Activated CD8-positive, alpha-beta memory T cell treated with anti-CD3 and anti-CD28 coated beads, Interleukin-2, amount 10 ng/mL, durations not matched to agents 7 days and 5 days (primary cell): ENCODE data around the gene SSTR5. TPM values are rescaled to one million over a fixed set of nuclear protein-coding genes. Genes with fewer than 3 reads are reported as not detected.
"Not testable (repeated sequence)": the region's sequence is repeated elsewhere in the genome, so short reads cannot be mapped to it uniquely, and the experiment has no call there.

ENCODE experiments used
- ATAC-seq: fragments of 150-1000 bp; cut with Tn5 transposase; one replicate; pipeline ENCODE4 v1.10.0; 2021; ENCODE audit warnings: moderate library complexity
- CTCF ChIA-PET: fragments of 350-600 bp; sonication (Branson Sonifier 250); formaldehyde crosslinking; loops from one replicate; lab custom pipeline; 2021; ENCODE audit warnings: antibody characterized with exemption; lab: Charles Lee
- DNase-seq: peaks from one replicate; pipeline ENCODE4 v3.0.0-alpha.2; 2020
- H3K27ac Mint-ChIP-seq: one replicate; pipeline ENCODE4 v1.8.0; 2021; ENCODE audit warnings: mild to moderate bottlenecking, mixed read lengths
- H3K27me3 Mint-ChIP-seq: one replicate; pipeline ENCODE4 v1.8.0; 2021; ENCODE audit warnings: mixed read lengths
- H3K36me3 Mint-ChIP-seq: one replicate; pipeline ENCODE4 v1.8.0; 2021; ENCODE audit warnings: mild to moderate bottlenecking, mixed read lengths
- H3K4me1 Mint-ChIP-seq: one replicate; pipeline ENCODE4 v1.8.0; 2021; ENCODE audit warnings: mixed read lengths
- H3K4me3 Mint-ChIP-seq: one replicate; pipeline ENCODE4 v1.8.0; 2021; ENCODE audit warnings: mild to moderate bottlenecking, moderate library complexity, mixed read lengths
- H3K9me3 Mint-ChIP-seq: one replicate; pipeline ENCODE4 v1.8.0; 2022; ENCODE audit warnings: low read depth, mixed read lengths
- total RNA-seq, 2 experiments: library from RNA; stranded (reverse); gene quantifications; one replicate each; pipeline ENCODE4 v1.2.3, GENCODE V29; 2021

The SSTR5 gene
- total RNA-seq: not detected

DNA sequence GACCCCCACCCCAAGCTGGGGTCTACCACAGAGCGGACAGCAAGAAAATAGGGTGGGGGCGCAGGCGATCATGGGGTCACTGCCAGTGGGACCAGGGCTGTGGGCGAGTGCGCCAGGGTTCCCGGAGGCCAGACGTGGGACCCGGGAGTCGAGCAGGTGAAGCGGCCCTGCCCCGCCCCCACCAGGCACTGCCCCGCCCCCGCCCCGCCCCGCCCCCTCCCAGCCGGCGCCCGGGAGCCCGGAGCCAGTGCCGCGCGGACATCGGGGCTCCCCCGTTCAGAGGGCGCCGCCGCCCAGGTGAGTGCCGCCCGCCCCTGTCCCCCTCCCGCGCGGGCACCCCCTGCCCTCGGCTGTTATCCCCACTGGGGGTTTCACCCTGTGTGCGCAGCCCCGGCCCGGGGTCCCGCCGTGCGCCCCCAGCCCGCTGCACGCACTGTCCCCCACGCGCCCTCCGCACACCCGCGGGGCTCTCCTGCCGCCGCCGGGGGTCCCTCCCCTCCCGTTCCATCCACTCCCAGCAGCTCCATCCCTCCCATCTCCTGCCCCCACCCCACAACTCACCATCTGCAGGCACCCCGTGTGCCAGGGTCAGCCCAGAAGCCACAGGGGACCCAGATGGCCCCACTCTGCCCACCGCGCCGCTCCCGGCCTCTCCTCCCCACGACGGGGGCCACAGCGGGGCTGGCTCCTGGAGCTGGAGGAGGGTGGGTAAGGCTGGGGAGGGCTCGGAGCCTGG is at the start of gene SSTR5:
Gene SSTR5, plus strand, starts transcription at position 222 of the 736 bp plus-strand sequence. CDS start 6,122 bp downstream, outside the sequence.
- DNase-seq: no peak
- no peak within 1 kb of the TSS for H3K4me3 Mint-ChIP-seq
- H3K9me3 Mint-ChIP-seq: no peaks in the 10 kb centered on the region
- CTCF ChIA-PET: no interaction called here
- peaks cover 13% of the 10 kb centered on the region for H3K27me3 Mint-ChIP-seq
- no peak for ATAC-seq
- H3K27ac Mint-ChIP-seq: no peak within 1 kb of the TSS
- peaks cover 1% of the 10 kb centered on the region for H3K4me1 Mint-ChIP-seq
- H3K36me3 Mint-ChIP-seq: peaks cover 1% of the 10 kb centered on the region

- Mint-ChIP-seq H3K36me3 (no peaks in the 10 kb centered on the region), H3K9me3 (no peaks in the 10 kb centered on the region), H3K27me3 (no peaks in the 10 kb centered on the region), H3K4me1 (no peaks in the 10 kb centered on the region), H3K27ac (no peak overlapping the region), H3K4me3 (no peak overlapping the region)
- ATAC-seq: no peak
- CTCF ChIA-PET: no interaction called here
- DNase-seq: no peak
Observed at GRCh38 chr16:1024138-1024537, 48.4 kb upstream of the SSTR5 start.

DNA sequence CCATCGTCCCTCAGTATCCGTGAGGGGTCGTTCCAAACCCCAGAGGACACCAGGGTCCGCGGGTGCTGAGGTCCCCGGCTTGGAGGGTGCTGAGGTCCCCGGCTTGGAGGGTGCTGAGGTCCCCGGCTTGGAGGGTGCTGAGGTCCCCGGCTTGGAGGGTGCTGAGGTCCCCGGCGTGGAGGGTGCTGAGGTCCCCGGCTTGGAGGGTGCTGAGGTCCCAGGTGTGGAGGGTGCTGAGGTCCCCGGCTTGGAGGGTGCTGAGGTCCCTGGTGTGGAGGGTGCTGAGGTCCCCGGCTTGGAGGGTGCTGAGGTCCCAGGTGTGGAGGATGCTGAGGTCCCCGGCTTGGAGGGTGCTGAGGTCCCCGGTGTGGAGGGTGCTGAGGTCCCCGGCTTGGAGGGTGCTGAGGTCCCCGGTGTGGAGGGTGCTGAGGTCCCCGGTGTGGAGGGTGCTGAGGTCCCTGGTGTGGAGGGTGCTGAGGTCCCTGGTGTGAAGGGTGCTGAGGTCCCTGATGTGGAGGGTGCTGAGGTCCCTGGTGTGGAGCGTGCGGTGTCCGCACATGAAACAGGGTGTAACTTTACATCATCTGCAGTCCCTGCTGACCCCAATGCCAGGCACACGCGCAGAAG is 47.3 kb upstream of the SSTR5 start:
- H3K36me3 Mint-ChIP-seq, H3K9me3 Mint-ChIP-seq, H3K4me3 Mint-ChIP-seq, DNase-seq, H3K4me1 Mint-ChIP-seq, H3K27ac Mint-ChIP-seq, H3K27me3 Mint-ChIP-seq, CTCF ChIA-PET, ATAC-seq: not testable (repeated sequence)

DNA sequence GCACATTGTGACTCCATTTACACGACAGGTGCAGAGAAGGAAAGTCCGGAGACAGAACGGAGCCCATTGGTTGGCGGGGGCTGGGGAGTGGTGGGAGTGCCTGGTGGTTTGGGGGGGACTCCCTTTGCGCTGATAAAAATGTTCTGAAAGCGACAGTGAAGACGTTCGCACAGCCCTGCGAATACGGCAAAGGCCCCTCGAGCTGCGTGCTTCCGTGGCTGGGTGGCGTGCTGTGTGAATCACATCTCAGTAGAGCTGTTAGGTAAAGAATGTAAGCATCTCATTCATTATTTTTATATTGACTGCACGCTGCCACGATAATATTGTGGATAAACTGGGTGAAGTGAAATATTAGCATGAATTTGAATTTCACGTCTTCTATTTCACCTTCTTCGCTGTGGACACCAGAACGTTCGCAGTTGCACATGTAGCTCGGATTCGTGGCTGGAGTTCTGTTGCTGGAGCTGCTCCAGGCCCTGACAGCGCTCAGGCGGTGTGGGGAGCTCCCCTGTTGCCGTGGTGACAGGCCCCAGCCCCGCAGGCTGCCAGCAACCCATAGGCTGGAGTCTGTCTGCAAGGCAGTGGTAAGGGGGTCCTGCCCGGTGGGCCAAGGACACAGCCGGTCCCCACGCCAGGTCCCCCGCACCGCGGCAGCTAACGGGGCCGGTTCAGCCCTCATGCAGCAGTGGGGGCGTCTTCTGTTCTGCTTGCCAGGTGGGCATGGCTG is 46.3 kb upstream of the SSTR5 start:
- H3K27me3 Mint-ChIP-seq: peaks cover 4% of the 10 kb centered on the region
- no peaks in the 10 kb centered on the region for H3K36me3 Mint-ChIP-seq
- H3K9me3 Mint-ChIP-seq: no peaks in the 10 kb centered on the region
- ATAC-seq (no peak), DNase-seq (no peak)
- no peaks in the 10 kb centered on the region for H3K4me1 Mint-ChIP-seq
- CTCF ChIA-PET: no interaction called here
- H3K4me3 Mint-ChIP-seq: no peak overlapping the region
- H3K27ac Mint-ChIP-seq: no peak overlapping the region

DNA sequence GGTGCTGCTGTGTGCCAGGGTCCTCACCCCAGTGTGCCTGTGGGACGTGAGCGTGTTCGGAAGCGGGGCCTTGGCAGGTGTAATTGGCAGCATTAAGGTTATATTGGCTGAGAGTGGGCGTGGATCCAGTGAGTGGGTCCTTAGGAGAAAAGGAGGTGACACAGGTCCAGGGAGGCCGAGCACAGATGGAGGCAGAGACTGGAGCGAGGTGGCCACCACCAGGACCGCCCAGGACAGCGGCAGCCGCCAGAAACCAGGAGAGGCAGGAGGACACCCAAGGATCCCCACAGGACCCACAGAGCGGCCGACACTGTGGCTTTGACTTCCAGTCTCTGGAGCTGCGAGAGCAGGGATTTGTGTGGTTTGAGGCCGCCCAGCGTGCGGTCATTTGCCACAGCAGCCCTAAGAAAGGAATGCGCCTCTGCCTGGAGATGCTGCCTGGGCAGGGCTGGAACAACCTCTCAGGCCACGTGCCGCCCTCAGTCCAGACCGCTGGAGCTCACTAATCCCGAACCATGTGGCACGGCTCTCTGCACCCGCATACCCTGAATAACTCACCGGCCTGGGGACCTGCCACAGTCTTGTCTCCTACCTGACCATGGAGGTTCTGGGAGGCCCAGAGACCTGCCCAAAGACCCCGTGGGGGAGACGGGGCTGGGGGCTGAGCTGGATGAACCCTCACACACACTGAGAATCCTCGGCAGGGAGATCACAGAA is 45.6 kb upstream of the SSTR5 start:
- Mint-ChIP-seq H3K4me3 (no peak overlapping the region), H3K4me1 (no peaks in the 10 kb centered on the region), H3K9me3 (no peaks in the 10 kb centered on the region), H3K27ac (no peak overlapping the region), H3K27me3 (peaks cover 4% of the 10 kb centered on the region), H3K36me3 (no peaks in the 10 kb centered on the region)
- ATAC-seq (no peak), DNase-seq (no peak)
- CTCF ChIA-PET: no interaction called here

- no peaks in the 10 kb centered on the region for H3K9me3 Mint-ChIP-seq
- H3K27me3 Mint-ChIP-seq: peaks cover 4% of the 10 kb centered on the region
- no peak overlapping the region for H3K27ac Mint-ChIP-seq
- H3K4me3 Mint-ChIP-seq: no peak overlapping the region
- CTCF ChIA-PET: no interaction called here
- H3K4me1 Mint-ChIP-seq: no peaks in the 10 kb centered on the region
- ATAC-seq: no peak
- no peaks in the 10 kb centered on the region for H3K36me3 Mint-ChIP-seq
- DNase-seq: no peak
Observed at GRCh38 chr16:1027501-1027815, 45.1 kb upstream of the SSTR5 start.

DNA sequence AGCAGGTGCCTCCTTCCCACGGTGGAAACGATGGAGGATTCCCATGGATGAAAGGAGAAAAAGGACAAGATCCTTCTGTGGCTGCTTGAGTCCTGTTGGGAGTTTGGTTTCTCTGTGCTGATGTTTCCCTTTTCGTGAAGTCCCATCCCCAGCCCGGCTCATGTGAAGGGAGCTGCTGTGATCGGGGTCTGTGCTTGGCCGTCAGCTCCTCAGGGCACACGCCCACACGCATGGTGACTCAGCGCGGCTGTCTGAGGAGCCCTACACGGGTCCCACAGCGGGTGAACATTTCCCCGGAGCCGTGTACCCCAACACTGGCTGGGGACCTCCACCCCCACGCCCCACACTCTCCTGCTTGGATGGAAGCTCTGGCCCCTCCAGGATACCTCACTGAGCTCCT is 44.5 kb upstream of the SSTR5 start:
- Mint-ChIP-seq H3K27me3 (peaks cover 4% of the 10 kb centered on the region), H3K9me3 (no peaks in the 10 kb centered on the region), H3K4me3 (no peak overlapping the region), H3K27ac (no peak overlapping the region), H3K36me3 (no peaks in the 10 kb centered on the region), H3K4me1 (no peaks in the 10 kb centered on the region)
- DNase-seq: no peak
- CTCF ChIA-PET: interaction anchor here (0.6 kb wide), 1 partner anchor 29 kb away, joined by 4 read pairs; no protein-coding TSS in a partner anchor
- no peak for ATAC-seq

GRCh38 chr16:1028524-1029258 is 43.9 kb upstream of the SSTR5 start:
- Mint-ChIP-seq H3K9me3 (no peaks in the 10 kb centered on the region), H3K27ac (no peak overlapping the region), H3K27me3 (peaks cover 4% of the 10 kb centered on the region), H3K4me1 (no peaks in the 10 kb centered on the region), H3K4me3 (no peak overlapping the region), H3K36me3 (no peaks in the 10 kb centered on the region)
- CTCF ChIA-PET: interaction anchor here (0.6 kb wide), 1 partner anchor 28 kb away, joined by 4 read pairs; no protein-coding TSS in a partner anchor
- ATAC-seq (no peak), DNase-seq (no peak)

DNA sequence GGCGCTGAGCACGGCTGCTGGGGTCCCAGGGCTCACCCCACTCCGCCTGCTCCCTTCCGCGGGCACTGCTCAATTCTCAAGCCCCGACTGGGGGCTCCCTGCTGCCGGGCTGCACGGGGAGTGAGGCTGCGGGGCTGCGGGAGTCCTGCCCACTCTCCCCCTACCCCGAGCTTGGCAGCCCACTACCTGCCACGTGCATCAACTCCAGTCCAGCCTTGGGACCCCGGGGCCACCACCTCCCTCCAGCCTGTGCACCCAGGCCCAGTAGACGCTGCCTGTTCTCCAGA is 43.3 kb upstream of the SSTR5 start:
- CTCF ChIA-PET: no interaction called here
- H3K4me3 Mint-ChIP-seq: no peak overlapping the region
- H3K9me3 Mint-ChIP-seq: no peaks in the 10 kb centered on the region
- ATAC-seq (no peak), DNase-seq (no peak)
- H3K27me3 Mint-ChIP-seq: peaks cover 4% of the 10 kb centered on the region
- no peaks in the 10 kb centered on the region for H3K36me3 Mint-ChIP-seq
- no peak overlapping the region for H3K27ac Mint-ChIP-seq
- H3K4me1 Mint-ChIP-seq: no peaks in the 10 kb centered on the region

DNA sequence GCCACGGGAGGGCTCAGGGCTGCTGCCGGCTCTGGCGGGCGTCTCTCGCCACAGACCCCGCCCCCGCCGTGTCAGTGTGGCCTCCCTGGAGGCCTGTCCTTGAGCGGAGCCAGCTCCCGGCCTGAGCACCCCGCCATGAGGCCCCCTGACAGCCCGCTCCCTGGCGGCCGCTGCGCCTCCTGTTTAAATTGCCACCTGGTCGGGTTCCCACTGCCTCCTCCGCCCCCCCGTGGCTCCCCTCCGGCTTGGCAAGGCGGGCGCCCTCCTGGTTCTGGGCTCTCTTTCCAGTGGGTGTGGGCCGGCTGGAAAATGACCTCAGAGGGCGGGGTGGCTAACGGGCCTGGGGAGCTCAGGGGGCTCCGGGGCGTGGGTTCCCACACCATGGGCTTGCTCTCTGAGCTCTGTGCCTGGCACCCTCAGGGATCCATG is 42.1 kb upstream of the SSTR5 start:
- Mint-ChIP-seq H3K4me1 (no peaks in the 10 kb centered on the region), H3K27ac (no peak overlapping the region), H3K9me3 (no peaks in the 10 kb centered on the region), H3K27me3 (peaks cover 4% of the 10 kb centered on the region), H3K36me3 (no peaks in the 10 kb centered on the region), H3K4me3 (no peak overlapping the region)
- ATAC-seq (no peak), DNase-seq (no peak)
- CTCF ChIA-PET: no interaction called here

- H3K27me3 Mint-ChIP-seq: peaks cover 4% of the 10 kb centered on the region
- no peaks in the 10 kb centered on the region for H3K9me3 Mint-ChIP-seq
- DNase-seq: no peak
- H3K27ac Mint-ChIP-seq: no peak overlapping the region
- no peak for ATAC-seq
- CTCF ChIA-PET: no interaction called here
- H3K4me1 Mint-ChIP-seq: no peaks in the 10 kb centered on the region
- H3K4me3 Mint-ChIP-seq: no peak overlapping the region
- H3K36me3 Mint-ChIP-seq: no peaks in the 10 kb centered on the region
Observed at GRCh38 chr16:1031666-1032065, 40.9 kb upstream of the SSTR5 start.

GRCh38 chr16:1032607-1033006 is 39.9 kb upstream of the SSTR5 start:
- DNase-seq (no peak), ATAC-seq (no peak)
- no peaks in the 10 kb centered on the region for H3K9me3 Mint-ChIP-seq
- no peaks in the 10 kb centered on the region for H3K4me1 Mint-ChIP-seq
- H3K4me3 Mint-ChIP-seq: no peak overlapping the region
- CTCF ChIA-PET: no interaction called here
- no peak overlapping the region for H3K27ac Mint-ChIP-seq
- peaks cover 4% of the 10 kb centered on the region for H3K27me3 Mint-ChIP-seq
- H3K36me3 Mint-ChIP-seq: no peaks in the 10 kb centered on the region

GRCh38 chr16:1033128-1033679 is 39.3 kb upstream of the SSTR5 start:
- no peaks in the 10 kb centered on the region for H3K4me1 Mint-ChIP-seq
- CTCF ChIA-PET: no interaction called here
- H3K9me3 Mint-ChIP-seq: no peaks in the 10 kb centered on the region
- no peak overlapping the region for H3K4me3 Mint-ChIP-seq
- no peaks in the 10 kb centered on the region for H3K36me3 Mint-ChIP-seq
- no peak for ATAC-seq
- H3K27ac Mint-ChIP-seq: no peak overlapping the region
- peaks cover 4% of the 10 kb centered on the region for H3K27me3 Mint-ChIP-seq
- no peak for DNase-seq
